Astrocyte (in vitro differentiated cells and primary cell): ENCODE measurements around the gene AKAP13. TPM values are rescaled to one million over a fixed set of nuclear protein-coding genes. Genes with fewer than 3 reads are reported as not detected.

Source experiments
- DNase-seq: peaks from one replicate; pipeline ENCODE4 v3.0.0-alpha.2; 2010; ENCODE audit warnings: low read depth
- FAIRE-seq: peaks from 2 replicates; lab custom pipeline; 2011; peaks lifted over from hg19 to GRCh38; lab: Jason Lieb, UNC
- H2AFZ ChIP-seq: 2 replicates; pipeline ENCODE4 v1.6.0; 2012; ENCODE audit warnings: low read depth, low read length, inconsistent platforms
- H3K27ac ChIP-seq: 2 replicates; pipeline ENCODE4 v1.5.1; 2011; ENCODE audit warnings: low read depth, low read length, inconsistent platforms
- H3K27me3 ChIP-seq: 2 replicates; pipeline ENCODE4 v1.6.0; 2011; ENCODE audit warnings: low read length, inconsistent platforms; ENCODE audit not compliant: insufficient read depth
- H3K36me3 ChIP-seq: 2 replicates; pipeline ENCODE4 v1.5.1; 2011; ENCODE audit warnings: low read length, inconsistent platforms; ENCODE audit not compliant: insufficient read depth
- H3K4me1 ChIP-seq: 2 replicates; pipeline ENCODE4 v1.5.1; 2011; ENCODE audit warnings: low read length, inconsistent platforms; ENCODE audit not compliant: insufficient read depth
- H3K4me2 ChIP-seq: 2 replicates; pipeline ENCODE4 v1.6.0; 2012; ENCODE audit warnings: low read length, inconsistent platforms
- H3K4me3 ChIP-seq: 2 replicates; pipeline ENCODE4 v1.5.1; 2011; ENCODE audit warnings: low read depth, mild to moderate bottlenecking, low read length, inconsistent platforms; ENCODE audit not compliant: insufficient read depth
- H3K79me2 ChIP-seq: 2 replicates; pipeline ENCODE4 v1.6.0; 2012; ENCODE audit warnings: mild to moderate bottlenecking, low read length, inconsistent platforms; ENCODE audit not compliant: insufficient read depth
- H3K9ac ChIP-seq: 2 replicates; pipeline ENCODE4 v1.6.0; 2012; ENCODE audit warnings: mild to moderate bottlenecking, low read length, inconsistent platforms
- H3K9me3 ChIP-seq: 2 replicates; pipeline ENCODE4 v1.5.1; 2012; ENCODE audit warnings: low read depth, mild to moderate bottlenecking, low read length, inconsistent platforms; ENCODE audit not compliant: insufficient read depth
- H4K20me1 ChIP-seq: 2 replicates; pipeline ENCODE4 v1.6.0; 2012; ENCODE audit warnings: low read length, inconsistent platforms; ENCODE audit not compliant: insufficient read depth
- H3K27ac Mint-ChIP-seq: one replicate; pipeline ENCODE4 v1.8.0; 2021; ENCODE audit warnings: mild to moderate bottlenecking, mixed read lengths; ENCODE audit not compliant: unreplicated experiment
- H3K27me3 Mint-ChIP-seq: one replicate; pipeline ENCODE4 v1.8.0; 2021; ENCODE audit warnings: low read depth, mixed read lengths; ENCODE audit not compliant: unreplicated experiment
- H3K36me3 Mint-ChIP-seq: one replicate; pipeline ENCODE4 v1.8.0; 2021; ENCODE audit warnings: low read depth, mixed read lengths; ENCODE audit not compliant: unreplicated experiment
- H3K4me1 Mint-ChIP-seq: one replicate; pipeline ENCODE4 v1.8.0; 2021; ENCODE audit warnings: low read depth, mixed read lengths; ENCODE audit not compliant: unreplicated experiment
- H3K4me3 Mint-ChIP-seq: one replicate; pipeline ENCODE4 v1.8.0; 2021; ENCODE audit warnings: mild to moderate bottlenecking, moderate library complexity, mixed read lengths; ENCODE audit not compliant: unreplicated experiment
- H3K9me3 Mint-ChIP-seq: one replicate; pipeline ENCODE4 v1.8.0; 2021; ENCODE audit warnings: mild to moderate bottlenecking, mixed read lengths; ENCODE audit not compliant: unreplicated experiment
- CTCF ChIP-seq: IDR thresholded peaks from 2 replicates; pipeline ENCODE4 v1.5.1; 2011; ENCODE audit warnings: low read depth, mild to moderate bottlenecking, inconsistent platforms, low read length, moderate library complexity; ENCODE audit not compliant: insufficient read depth
- EZH2 ChIP-seq: IDR thresholded peaks from 2 replicates; pipeline ENCODE4 v1.6.1; 2012; ENCODE audit warnings: mild to moderate bottlenecking, low read length, inconsistent platforms; ENCODE audit not compliant: insufficient read depth
- total RNA-seq: library from RNA; stranded (reverse); gene quantifications from 2 replicates; pipeline ENCODE4 v1.2.1, GENCODE V29; 2021

AKAP13 gene
- total RNA-seq, 1 donor from 2014 or later = 98.2 TPM

- no peak overlapping the region for H3K4me2 ChIP-seq
These were observed 161.3 kb downstream of the AKAP13 start for GRCh38 chr15:85541744-85542143.

GRCh38 chr15:85542488-85542887 is 162.1 kb downstream of the AKAP13 start:
- H3K4me1 ChIP-seq = no peaks in the 10 kb centered on the region
- H3K4me1 Mint-ChIP-seq = peaks cover 25% of the 10 kb centered on the region
- H3K27ac Mint-ChIP-seq = no peak overlapping the region
- H3K4me2 ChIP-seq = no peak overlapping the region
- H3K27me3 ChIP-seq = no peaks in the 10 kb centered on the region
- no peaks in the 10 kb centered on the region for H3K9me3 Mint-ChIP-seq
- peaks cover 13% of the 10 kb centered on the region for H3K79me2 ChIP-seq
- no peaks in the 10 kb centered on the region for H3K27me3 Mint-ChIP-seq
- H3K9ac ChIP-seq = no peak overlapping the region
- H3K4me3 Mint-ChIP-seq = no peak overlapping the region
- DNase-seq (no peak), FAIRE-seq (no peak)
- no peak overlapping the region for H3K27ac ChIP-seq
- TF ChIP-seq EZH2 (no peak), CTCF (no peak)
- H3K4me3 ChIP-seq = no peak overlapping the region
- peaks cover 7% of the 10 kb centered on the region for H3K36me3 Mint-ChIP-seq
- no peak overlapping the region for H2AFZ ChIP-seq
- no peaks in the 10 kb centered on the region for H3K36me3 ChIP-seq
- peaks cover 55% of the 10 kb centered on the region for H4K20me1 ChIP-seq
- no peaks in the 10 kb centered on the region for H3K9me3 ChIP-seq

More at GRCh38 chr15:85541744-85542143, 161.3 kb downstream of the AKAP13 start:
- Mint-ChIP-seq H3K9me3 (no peaks in the 10 kb centered on the region), H3K4me3 (no peak overlapping the region), H3K4me1 (peaks cover 25% of the 10 kb centered on the region), H3K27ac (no peak overlapping the region), H3K27me3 (no peaks in the 10 kb centered on the region), H3K36me3 (peaks cover 7% of the 10 kb centered on the region)
- TF ChIP-seq EZH2 (no peak), CTCF (no peak)
- H3K79me2 ChIP-seq = peaks cover 13% of the 10 kb centered on the region
- H3K9me3 ChIP-seq = no peaks in the 10 kb centered on the region
- DNase-seq = no peak
- no peaks in the 10 kb centered on the region for H3K4me1 ChIP-seq
- no peak overlapping the region for H3K27ac ChIP-seq
- peaks cover 60% of the 10 kb centered on the region for H4K20me1 ChIP-seq
- no peaks in the 10 kb centered on the region for H3K27me3 ChIP-seq
- FAIRE-seq = no peak
- H3K4me3 ChIP-seq = no peak overlapping the region
- H2AFZ ChIP-seq = no peak overlapping the region
- H3K36me3 ChIP-seq = no peaks in the 10 kb centered on the region
- no peak overlapping the region for H3K9ac ChIP-seq

GRCh38 chr15:85542895-85543331 is 162.5 kb downstream of the AKAP13 start:
- Histone ChIP-seq H3K4me3 (no peak overlapping the region), H3K79me2 (peaks cover 13% of the 10 kb centered on the region), H3K9me3 (no peaks in the 10 kb centered on the region), H3K27me3 (no peaks in the 10 kb centered on the region), H3K4me2 (no peak overlapping the region), H3K9ac (no peak overlapping the region), H3K27ac (no peak overlapping the region), H3K4me1 (no peaks in the 10 kb centered on the region), H2AFZ (no peak overlapping the region), H3K36me3 (no peaks in the 10 kb centered on the region), H4K20me1 (peaks cover 51% of the 10 kb centered on the region)
- H3K9me3 Mint-ChIP-seq = no peaks in the 10 kb centered on the region
- FAIRE-seq (no peak), DNase-seq (no peak)
- H3K36me3 Mint-ChIP-seq = peaks cover 7% of the 10 kb centered on the region
- TF ChIP-seq EZH2 = no peak
- TF ChIP-seq CTCF = no peak
- H3K4me3 Mint-ChIP-seq = no peak overlapping the region
- H3K27ac Mint-ChIP-seq = no peak overlapping the region
- no peaks in the 10 kb centered on the region for H3K27me3 Mint-ChIP-seq
- H3K4me1 Mint-ChIP-seq = peaks cover 25% of the 10 kb centered on the region
